HG03432 (cell line): Measurements from ENCODE around the gene SDHB.
A peak's percentile ranks its signal among the peaks of the same experiment; 100 is the strongest.

Experiments
- ATAC-seq: cut with Tn5 transposase; IDR thresholded peaks from one replicate; pipeline ENCODE4 v1.9.1; 2021; ENCODE audit warnings: mild to moderate bottlenecking, moderate library complexity; ENCODE audit not compliant: unreplicated experiment

SDHB gene

GRCh38 chr1:17053685-17054410 lies at the start of gene SDHB:
SDHB (minus strand) TSS chr1:17054032; CDS start chr1:17054019, 13 bp downstream.
- peak; percentile 98 for ATAC-seq

GRCh38 chr1:17102232-17102631 lies 48.4 kb upstream of the SDHB start:
- no peak for ATAC-seq

GRCh38 chr1:17101261-17101660 lies 47.4 kb upstream of the SDHB start:
- no peak for ATAC-seq

- no peak for ATAC-seq
Measured at GRCh38 chr1:17099616-17100340, 45.9 kb upstream of the SDHB start.

DNA sequence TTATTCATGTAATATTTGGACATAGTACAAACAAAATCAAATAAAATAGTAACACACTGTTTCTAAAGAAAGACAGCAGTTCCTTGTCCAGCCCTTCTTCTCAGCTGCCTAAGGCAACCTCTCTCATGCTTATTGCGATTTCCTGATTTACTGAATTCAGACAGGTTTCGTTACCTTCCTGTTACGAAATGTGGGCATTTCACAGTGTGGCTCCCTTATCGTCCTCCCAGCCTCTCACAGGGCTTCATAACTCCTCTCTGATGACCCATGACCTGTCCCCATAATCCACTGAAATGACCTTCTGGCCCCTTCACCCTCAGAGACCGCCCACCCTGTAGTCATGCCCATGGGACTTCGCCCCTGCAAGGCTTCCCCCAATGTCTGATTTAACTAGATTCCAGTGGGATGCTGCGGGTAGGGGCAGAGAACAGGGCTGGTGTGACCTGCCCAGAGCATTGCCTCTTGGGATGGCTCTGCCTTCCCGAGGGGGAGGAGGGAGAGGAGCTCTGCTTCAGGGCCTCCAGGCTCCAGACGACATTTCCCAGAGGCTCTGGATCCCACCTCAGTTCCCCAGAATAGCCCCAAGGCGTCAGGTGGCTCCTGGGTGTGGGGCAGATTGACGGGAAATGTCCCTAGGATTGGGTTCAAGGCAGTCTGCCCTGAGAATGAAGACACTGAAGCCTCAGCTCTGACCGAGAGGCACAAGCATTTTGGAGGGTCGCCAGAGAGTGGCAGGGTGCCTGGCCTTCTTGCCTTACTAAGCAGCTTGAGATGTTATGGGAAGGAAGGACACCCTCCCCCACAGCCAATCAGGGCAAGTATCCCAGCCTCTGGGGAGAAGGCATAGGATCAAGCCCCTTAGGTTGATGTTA lies 44.9 kb upstream of the SDHB start:
- no peak for ATAC-seq

GRCh38 chr1:17097787-17098186 lies 44.0 kb upstream of the SDHB start:
- ATAC-seq: no peak

GRCh38 chr1:17097147-17097546 lies 43.3 kb upstream of the SDHB start:
- no peak for ATAC-seq

DNA sequence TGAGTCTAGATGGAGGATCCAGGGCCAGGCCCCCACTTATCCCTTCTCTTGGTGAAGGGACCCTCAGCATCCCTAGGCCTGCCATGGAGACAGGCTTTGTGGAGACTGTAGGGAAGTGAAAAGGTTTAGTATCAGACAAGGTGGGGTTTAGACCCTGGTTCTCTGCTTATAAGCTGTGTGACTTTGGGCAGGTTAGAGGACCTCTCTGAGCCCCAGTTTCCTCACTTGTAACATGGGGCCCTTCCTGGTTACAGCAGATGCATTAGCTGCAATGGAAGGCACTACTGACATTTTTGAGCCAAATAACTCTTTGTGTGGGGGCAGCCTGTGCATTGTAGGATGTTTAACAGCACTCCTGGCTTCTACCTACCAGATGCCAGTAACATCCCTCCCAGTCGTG lies 42.8 kb upstream of the SDHB start:
- no peak for ATAC-seq

GRCh38 chr1:17095141-17095540 lies 41.3 kb upstream of the SDHB start:
- ATAC-seq: no peak

DNA sequence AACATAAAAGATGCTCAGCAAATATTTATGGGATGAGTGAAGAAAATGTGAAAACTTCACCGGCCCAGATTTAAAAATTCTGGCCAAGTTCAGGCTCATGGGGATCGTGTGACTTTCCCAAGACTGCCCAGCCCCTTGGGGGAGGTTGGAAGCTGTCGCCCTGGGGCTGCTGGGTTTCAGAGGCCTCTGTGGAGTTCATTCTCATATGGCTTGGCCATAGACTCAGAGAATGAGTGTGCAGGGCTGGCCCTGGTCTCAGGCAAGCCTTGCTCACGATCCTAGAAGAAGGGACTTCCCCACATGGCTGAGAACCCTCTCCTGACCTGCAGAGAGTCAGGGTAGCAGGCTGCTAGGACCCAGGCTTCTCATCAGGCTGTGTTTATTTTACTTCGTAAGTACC lies 40.8 kb upstream of the SDHB start:
- peak; percentile 83 for ATAC-seq

DNA sequence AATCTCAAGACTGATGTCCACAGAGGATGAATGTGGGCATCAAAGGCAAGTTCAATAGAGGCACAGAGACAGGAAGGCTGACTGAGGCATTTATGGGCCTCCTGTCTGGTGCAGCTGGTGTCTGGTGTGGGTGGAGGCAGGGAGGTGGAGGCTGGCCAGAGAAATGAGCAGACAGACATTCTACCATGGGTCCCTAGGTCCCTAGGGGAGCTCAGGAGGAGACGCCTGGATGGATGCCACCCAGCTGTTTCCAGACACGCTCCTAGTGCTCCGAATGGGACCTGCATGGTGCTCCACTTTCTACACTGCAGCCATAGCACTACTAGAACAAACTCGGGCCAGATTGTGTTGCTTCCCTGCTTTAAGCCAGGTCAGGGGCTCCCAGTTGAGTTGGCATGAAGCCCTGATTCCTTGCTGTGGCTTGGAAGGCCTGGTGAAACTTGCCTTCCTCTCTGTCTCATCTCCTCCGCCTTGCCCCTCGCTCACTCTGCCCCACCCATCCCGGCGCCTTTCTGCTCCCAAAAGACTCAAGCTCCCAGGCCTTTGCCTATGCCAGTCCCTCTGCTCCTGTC lies 40.1 kb upstream of the SDHB start:
- ATAC-seq: no peak

- no peak for ATAC-seq
Measured at GRCh38 chr1:17091252-17091651, 37.4 kb upstream of the SDHB start.

GRCh38 chr1:17089506-17089905 lies 35.7 kb upstream of the SDHB start:
- no peak for ATAC-seq

GRCh38 chr1:17086751-17087150 lies 32.9 kb upstream of the SDHB start:
- ATAC-seq: no peak

DNA sequence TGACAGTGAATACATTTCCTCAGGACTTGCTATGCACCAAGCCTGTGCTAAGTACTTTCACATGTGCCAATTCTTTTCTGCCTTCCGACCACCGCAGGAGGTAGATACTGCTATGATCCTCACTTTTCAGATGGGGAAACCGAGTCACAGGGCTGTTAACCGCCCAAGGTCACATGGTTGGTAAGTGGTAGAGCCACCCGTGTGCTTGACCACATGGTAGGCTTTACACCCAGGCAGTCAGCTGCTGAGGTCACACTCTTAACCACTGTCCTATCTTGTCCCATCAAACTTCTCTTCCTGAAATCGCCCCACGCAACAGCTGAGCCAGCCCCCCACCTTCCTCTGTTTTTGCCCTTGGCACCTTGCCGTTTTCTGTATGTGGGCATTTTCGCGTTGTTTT lies 31.0 kb upstream of the SDHB start:
- ATAC-seq: no peak

DNA sequence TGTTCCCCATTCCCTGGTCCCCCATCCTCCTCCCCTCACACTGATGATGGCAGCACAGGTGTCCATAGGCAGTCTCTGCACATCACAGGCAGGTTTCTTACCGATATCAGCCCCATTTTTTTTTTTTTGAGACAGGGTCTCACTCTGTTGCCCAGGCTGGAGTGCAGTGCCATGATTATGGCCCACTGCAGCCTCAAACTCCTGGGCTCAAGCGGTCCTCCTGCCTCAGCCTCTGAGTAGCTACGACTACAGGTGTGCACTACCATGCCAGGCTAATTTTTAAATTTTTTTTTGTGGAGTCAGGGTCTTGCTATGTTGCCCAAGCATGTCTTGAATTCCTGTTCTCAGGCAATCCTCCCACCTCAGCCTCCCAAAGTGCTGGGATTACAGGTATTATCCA lies 28.9 kb upstream of the SDHB start:
- ATAC-seq: no peak

DNA sequence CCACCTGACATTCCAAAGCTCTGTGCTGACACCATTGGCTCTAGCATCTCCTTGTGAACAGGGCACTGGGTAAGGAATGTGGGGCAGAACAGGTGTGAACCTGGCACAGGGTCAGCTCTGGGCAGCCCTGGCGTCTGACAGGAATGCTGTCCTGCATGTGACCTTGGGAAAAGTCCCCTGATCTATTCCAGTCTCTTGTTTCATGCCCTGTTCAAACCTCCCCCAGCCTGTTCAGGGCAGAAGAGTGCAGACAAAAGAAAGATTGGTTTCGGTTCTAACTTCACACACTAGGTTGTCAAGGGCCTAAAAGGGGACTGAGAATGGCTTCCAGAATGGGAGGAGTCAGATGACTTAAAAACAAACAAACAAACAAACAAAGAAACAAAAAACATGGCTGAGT lies 27.6 kb upstream of the SDHB start:
- ATAC-seq: no peak

GRCh38 chr1:17080880-17081279 lies 27.0 kb upstream of the SDHB start:
- ATAC-seq: no peak

- no peak for ATAC-seq
Measured at GRCh38 chr1:17080085-17080759, 26.4 kb upstream of the SDHB start.

DNA sequence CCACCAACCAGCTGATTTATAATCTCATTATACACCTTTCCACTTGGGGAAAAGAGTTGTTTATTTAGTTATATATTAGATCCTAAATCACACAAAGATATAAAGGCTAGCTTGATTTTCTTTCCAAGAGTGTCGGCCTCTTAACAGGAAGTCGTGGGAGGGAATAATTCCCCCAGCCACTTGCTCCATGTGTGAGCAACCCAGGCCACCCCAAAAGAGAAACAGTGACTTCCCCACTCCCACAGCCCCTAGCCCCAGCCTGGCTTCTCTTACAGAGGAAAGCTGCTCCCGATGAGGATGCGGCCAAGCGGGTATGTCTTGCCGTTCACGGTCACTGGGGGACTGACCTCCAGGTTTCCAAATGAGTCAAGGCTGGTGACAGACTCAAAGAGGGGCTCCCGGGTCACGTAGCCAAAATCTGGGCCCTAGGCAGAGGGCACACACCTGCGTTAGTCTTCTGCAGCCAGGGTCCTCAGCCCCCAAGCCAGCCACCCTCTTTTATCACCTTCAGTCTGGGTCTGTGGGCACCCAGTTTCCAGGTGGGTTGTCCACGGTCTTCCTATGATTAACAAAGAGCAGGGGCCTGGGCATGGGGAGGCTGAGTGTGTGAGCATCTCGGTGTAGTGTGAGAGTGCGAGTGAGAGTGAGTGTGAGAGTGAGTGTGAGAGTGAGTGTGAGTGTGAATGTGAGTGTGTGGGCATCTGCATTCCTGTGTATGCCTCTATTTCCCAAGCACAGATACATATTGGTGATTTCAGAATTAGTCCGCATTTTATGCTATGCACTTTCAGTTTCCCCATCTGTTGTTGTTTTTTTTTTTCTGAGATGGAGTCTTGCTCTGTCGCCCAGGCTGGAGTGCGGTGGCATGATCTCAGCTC lies 25.4 kb upstream of the SDHB start:
- ATAC-seq: no peak
